Measurements from ENCODE around the gene STXBP6.

STXBP6 gene

DNA sequence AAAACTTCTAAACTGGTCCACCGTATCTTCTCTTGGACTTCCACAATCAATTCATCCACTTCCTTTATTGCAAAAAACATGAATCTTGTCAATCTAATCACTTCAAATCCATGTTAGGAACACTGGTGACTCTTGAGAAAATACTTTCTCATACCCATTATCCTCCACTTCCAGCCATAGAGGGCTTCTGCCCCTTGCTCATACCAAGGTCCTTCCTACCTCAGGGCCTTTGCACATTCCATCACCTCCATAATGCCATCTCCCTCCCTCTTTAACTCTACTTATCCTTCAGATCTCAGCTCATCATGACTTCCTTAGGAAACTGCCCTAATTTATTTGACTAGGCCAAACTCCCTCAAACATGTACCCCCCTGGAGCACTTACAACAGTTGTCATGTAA is 16.6 kb downstream of the STXBP6 start:
- ATAC-seq = no peak
- TF ChIP-seq, protein P1, sequence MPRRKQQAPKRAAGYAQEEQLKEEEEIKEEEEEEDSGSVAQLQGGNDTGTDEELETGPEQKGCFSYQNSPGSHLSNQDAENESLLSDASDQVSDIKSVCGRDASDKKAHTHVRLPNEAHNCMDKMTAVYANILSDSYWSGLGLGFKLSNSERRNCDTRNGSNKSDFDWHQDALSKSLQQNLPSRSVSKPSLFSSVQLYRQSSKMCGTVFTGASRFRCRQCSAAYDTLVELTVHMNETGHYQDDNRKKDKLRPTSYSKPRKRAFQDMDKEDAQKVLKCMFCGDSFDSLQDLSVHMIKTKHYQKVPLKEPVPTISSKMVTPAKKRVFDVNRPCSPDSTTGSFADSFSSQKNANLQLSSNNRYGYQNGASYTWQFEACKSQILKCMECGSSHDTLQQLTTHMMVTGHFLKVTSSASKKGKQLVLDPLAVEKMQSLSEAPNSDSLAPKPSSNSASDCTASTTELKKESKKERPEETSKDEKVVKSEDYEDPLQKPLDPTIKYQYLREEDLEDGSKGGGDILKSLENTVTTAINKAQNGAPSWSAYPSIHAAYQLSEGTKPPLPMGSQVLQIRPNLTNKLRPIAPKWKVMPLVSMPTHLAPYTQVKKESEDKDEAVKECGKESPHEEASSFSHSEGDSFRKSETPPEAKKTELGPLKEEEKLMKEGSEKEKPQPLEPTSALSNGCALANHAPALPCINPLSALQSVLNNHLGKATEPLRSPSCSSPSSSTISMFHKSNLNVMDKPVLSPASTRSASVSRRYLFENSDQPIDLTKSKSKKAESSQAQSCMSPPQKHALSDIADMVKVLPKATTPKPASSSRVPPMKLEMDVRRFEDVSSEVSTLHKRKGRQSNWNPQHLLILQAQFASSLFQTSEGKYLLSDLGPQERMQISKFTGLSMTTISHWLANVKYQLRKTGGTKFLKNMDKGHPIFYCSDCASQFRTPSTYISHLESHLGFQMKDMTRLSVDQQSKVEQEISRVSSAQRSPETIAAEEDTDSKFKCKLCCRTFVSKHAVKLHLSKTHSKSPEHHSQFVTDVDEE (CRISPR knock-in tag; IDR thresholded peaks at IDR 0.05) = no peak
- TF ChIP-seq BACH2 (CRISPR knock-in tag; IDR thresholded peaks at IDR 0.05; ENCODE audit: borderline replicate concordance) = no peak
- no peak for TF ChIP-seq GLIS3 (CRISPR knock-in tag; IDR thresholded peaks at IDR 0.05)
- no peak for TF ChIP-seq OSR1 (CRISPR knock-in tag; IDR thresholded peaks at IDR 0.05)
- TF ChIP-seq RARB (CRISPR knock-in tag; IDR thresholded peaks at IDR 0.05) = no peak
- TF ChIP-seq SNAI2 (CRISPR knock-in tag; IDR thresholded peaks at IDR 0.05) = no peak
- TF ChIP-seq ARNTL (CRISPR knock-in tag; IDR thresholded peaks at IDR 0.05; ENCODE audit: borderline replicate concordance, low read depth) = no peak
- no peak for TF ChIP-seq POU6F1 (CRISPR knock-in tag; IDR thresholded peaks at IDR 0.05; ENCODE audit: borderline replicate concordance, low read depth)
- no peak for TF ChIP-seq ZNF565 (CRISPR knock-in tag; conservative IDR thresholded peaks at IDR 0.05; ENCODE audit: low read depth)
- no peak for TF ChIP-seq ZFP30 (CRISPR knock-in tag; IDR thresholded peaks at IDR 0.05)
- TF ChIP-seq ZC3H10 (CRISPR knock-in tag; IDR thresholded peaks at IDR 0.05) = no peak
- no peak for TF ChIP-seq ZFP3 (CRISPR knock-in tag; IDR thresholded peaks at IDR 0.05)
- TF ChIP-seq, protein P2, sequence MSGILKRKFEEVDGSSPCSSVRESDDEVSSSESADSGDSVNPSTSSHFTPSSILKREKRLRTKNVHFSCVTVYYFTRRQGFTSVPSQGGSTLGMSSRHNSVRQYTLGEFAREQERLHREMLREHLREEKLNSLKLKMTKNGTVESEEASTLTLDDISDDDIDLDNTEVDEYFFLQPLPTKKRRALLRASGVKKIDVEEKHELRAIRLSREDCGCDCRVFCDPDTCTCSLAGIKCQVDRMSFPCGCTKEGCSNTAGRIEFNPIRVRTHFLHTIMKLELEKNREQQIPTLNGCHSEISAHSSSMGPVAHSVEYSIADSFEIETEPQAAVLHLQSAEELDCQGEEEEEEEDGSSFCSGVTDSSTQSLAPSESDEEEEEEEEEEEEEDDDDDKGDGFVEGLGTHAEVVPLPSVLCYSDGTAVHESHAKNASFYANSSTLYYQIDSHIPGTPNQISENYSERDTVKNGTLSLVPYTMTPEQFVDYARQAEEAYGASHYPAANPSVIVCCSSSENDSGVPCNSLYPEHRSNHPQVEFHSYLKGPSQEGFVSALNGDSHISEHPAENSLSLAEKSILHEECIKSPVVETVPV (CRISPR knock-in tag; IDR thresholded peaks at IDR 0.05) = no peak

- TF ChIP-seq ISL1 (CRISPR knock-in tag; IDR thresholded peaks at IDR 0.05) (no peak), ARNTL (CRISPR knock-in tag; IDR thresholded peaks at IDR 0.05; ENCODE audit: borderline replicate concordance, low read depth) (no peak), ZNF70 (CRISPR knock-in tag; IDR thresholded peaks at IDR 0.05) (no peak), PPARA (CRISPR knock-in tag; IDR thresholded peaks at IDR 0.05; ENCODE audit: borderline replicate concordance) (no peak), CREB5 (CRISPR knock-in tag; IDR thresholded peaks at IDR 0.05; ENCODE audit: low read depth) (no peak)
- no peak for ATAC-seq
Measured at GRCh38 chr14:25032092-25032784, 17.7 kb downstream of the STXBP6 start.

DNA sequence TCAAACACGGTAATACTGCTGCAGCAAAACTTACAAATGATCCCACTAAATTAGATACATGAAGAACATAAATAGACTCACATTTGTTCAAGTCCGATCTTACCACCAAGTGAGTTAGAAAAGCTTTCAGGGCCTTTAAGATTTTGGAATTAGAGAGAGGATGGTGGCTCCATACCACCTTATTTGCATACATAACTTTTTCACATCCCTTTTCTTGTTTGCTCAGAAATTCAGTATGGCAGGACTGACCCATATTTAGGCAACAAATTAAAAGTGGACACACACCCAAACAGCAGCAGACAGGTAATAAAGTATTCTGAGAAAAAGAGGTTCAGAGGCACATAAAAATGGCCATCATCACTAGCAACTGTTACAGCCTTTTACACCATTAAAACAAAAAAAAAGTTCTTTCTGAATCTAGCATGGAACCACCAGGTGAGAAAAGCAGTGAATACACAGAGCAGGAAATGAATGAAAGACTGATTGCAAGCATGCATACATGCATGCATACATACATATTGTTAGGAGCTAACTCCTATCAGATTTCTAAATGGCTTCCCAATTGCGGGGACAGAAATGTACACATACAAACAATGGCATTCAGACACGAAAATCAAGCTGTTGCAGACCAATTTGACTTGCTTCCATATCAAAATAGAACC is 23.3 kb downstream of the STXBP6 start:
- TF ChIP-seq ZNF565 (CRISPR knock-in tag; conservative IDR thresholded peaks at IDR 0.05; ENCODE audit: low read depth) (no peak), OSR1 (CRISPR knock-in tag; IDR thresholded peaks at IDR 0.05) (no peak), CSDC2 (CRISPR knock-in tag; IDR thresholded peaks at IDR 0.05) (no peak), ZC3H10 (CRISPR knock-in tag; IDR thresholded peaks at IDR 0.05) (no peak), ISL1 (CRISPR knock-in tag; IDR thresholded peaks at IDR 0.05) (no peak), SNAI2 (CRISPR knock-in tag; IDR thresholded peaks at IDR 0.05) (no peak), ZNF70 (CRISPR knock-in tag; IDR thresholded peaks at IDR 0.05) (no peak), PPARA (CRISPR knock-in tag; IDR thresholded peaks at IDR 0.05; ENCODE audit: borderline replicate concordance) (no peak), ZFP30 (CRISPR knock-in tag; IDR thresholded peaks at IDR 0.05) (no peak), TOX (CRISPR knock-in tag; IDR thresholded peaks at IDR 0.05; ENCODE audit: borderline replicate concordance) (no peak)
- no peak for ATAC-seq

DNA sequence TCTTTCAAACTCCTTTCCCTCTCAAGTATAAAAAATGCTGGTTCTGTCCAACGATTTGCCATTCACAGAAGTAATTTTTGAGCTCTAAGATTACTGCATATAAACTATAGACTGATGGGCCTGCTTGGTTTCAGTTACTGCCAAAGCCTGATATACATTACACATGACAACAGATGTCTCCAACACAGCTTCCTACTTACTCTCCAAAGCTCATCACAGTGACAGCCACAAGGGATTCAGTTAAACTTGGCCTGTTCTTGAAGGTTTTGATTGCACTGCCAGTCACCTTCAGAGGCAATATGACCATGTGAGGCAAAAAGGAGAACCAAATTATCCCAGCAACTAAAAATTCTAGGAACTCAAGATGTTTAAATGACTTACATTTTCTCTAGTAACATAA is 30.1 kb downstream of the STXBP6 start:
- no peak for ATAC-seq
- TF ChIP-seq, protein P1 (CRISPR knock-in tag; IDR thresholded peaks at IDR 0.05) = no peak
